Ascending aorta (tissue), 2 donors: ENCODE data around the gene CAPN15. TPM values are rescaled to one million over a fixed set of nuclear protein-coding genes. Genes with fewer than 3 reads are reported as not detected.

ENCODE experiments used
- DNase-seq, 2 donors: peaks; one replicate each; pipeline ENCODE4 v3.0.0-alpha.2; 2019; ENCODE audit warnings: low spot score in 2 of 2
- H3K27ac ChIP-seq, 2 donors: fragments of 200-600 bp; sonication (generic); one replicate each; pipeline ENCODE4 v1.5.1; 2016 to 2017; ENCODE audit warnings: mild to moderate bottlenecking in 1 of 2
- H3K27me3 ChIP-seq: fragments of 200-600 bp; sonication (generic); one replicate; pipeline ENCODE4 v1.5.1; 2017
- H3K36me3 ChIP-seq, 2 donors: fragments of 200-600 bp; sonication (generic); one replicate each; pipeline ENCODE4 v1.5.1; 2016
- H3K4me1 ChIP-seq, 2 donors: fragments of 200-600 bp; sonication (generic); one replicate each; pipeline ENCODE4 v1.5.1; 2016 to 2017; ENCODE audit warnings: mild to moderate bottlenecking in 1 of 2
- H3K4me3 ChIP-seq, 2 donors: fragments of 200-600 bp; sonication (generic); one replicate each; pipeline ENCODE4 v1.5.1; 2016 to 2017; ENCODE audit warnings: mild to moderate bottlenecking in 1 of 2
- H3K9me3 ChIP-seq, 2 donors: fragments of 200-600 bp; sonication (generic); one replicate each; pipeline ENCODE4 v1.5.1; 2016
- CTCF ChIP-seq, 3 experiments: fragments of 200-600 bp in 2 of 3; fragments of 450-650 bp in 1 of 3; sonication (generic) in 2 of 3; IDR thresholded peaks; one replicate each; pipeline ENCODE4 v1.5.1; 2016 to 2019; ENCODE audit warnings: antibody characterized with exemption in 3 of 3, mild to moderate bottlenecking in 1 of 3, moderate library complexity in 1 of 3
- intact Hi-C: fragments of 100-400 bp; cut with DNase I; formaldehyde crosslinking; loops from one replicate; pipeline ENCODE4 v1.15.1; 2023
- total RNA-seq: library from RNA; depleted of rRNA; stranded (reverse); fragments of >200 nt; gene quantifications from one replicate; pipeline ENCODE4 v1.1.0, GENCODE V29; 2016

CAPN15 gene
- total RNA-seq, 1 donor from 2014 or later: 249 TPM

GRCh38 chr16:586047-586644 lies 58.6 kb downstream of the CAPN15 start:
- Histone ChIP-seq H3K27me3 (no peaks in the 10 kb centered on the region), H3K36me3 (peaks cover 1 to 7% of the 10 kb centered on the region in 2 donors), H3K4me1 (peaks cover 8 to 19% of the 10 kb centered on the region in 2 donors), H3K27ac (no peak overlapping the region), H3K9me3 (no peaks in the 10 kb centered on the region), H3K4me3 (no peak overlapping the region)
- DNase-seq: no peak
- no peak for TF ChIP-seq CTCF (IDR thresholded peaks at IDR 0.05)
- intact Hi-C loops: loop anchor here (5.0 kb wide), 2 partner anchors 204 to 354 kb away; partner anchors contain the start of genes FAM234A and PGAP6

- TF ChIP-seq CTCF (IDR thresholded peaks at IDR 0.05): no peak
- Histone ChIP-seq H3K4me1 (peaks cover 8 to 27% of the 10 kb centered on the region in 2 donors), H3K27ac (no peak overlapping the region), H3K4me3 (no peak overlapping the region), H3K9me3 (no peaks in the 10 kb centered on the region), H3K27me3 (no peaks in the 10 kb centered on the region), H3K36me3 (peaks cover 0 to 7% of the 10 kb centered on the region in 2 donors)
- DNase-seq: no peak
- intact Hi-C loops: loop anchor here (5.0 kb wide), 2 partner anchors 205 to 355 kb away; partner anchors contain the start of genes FAM234A and PGAP6
Observed at GRCh38 chr16:586645-587590, 59.4 kb downstream of the CAPN15 start.

GRCh38 chr16:588639-588888 lies 61.1 kb downstream of the CAPN15 start:
- H3K4me1 ChIP-seq: peaks cover 8 to 32% of the 10 kb centered on the region in 2 donors
- peak overlapping the region; percentile 92 to 94 for H3K27ac ChIP-seq
- peak overlapping the region; percentile 75 to 81 for H3K4me3 ChIP-seq
- peak in 1 of 2 donors; percentile 75 for DNase-seq
- intact Hi-C loops: loop anchor here (5.0 kb wide), 2 partner anchors 206 to 356 kb away; partner anchors contain the start of genes FAM234A and PGAP6
- H3K9me3 ChIP-seq: no peaks in the 10 kb centered on the region
- H3K27me3 ChIP-seq: no peaks in the 10 kb centered on the region
- H3K36me3 ChIP-seq: no peaks in the 10 kb centered on the region
- TF ChIP-seq CTCF (IDR thresholded peaks at IDR 0.05): no peak

- Histone ChIP-seq H3K36me3 (peaks cover 0 to 3% of the 10 kb centered on the region in 2 donors), H3K4me1 (peaks cover 8 to 32% of the 10 kb centered on the region in 2 donors), H3K9me3 (no peaks in the 10 kb centered on the region), H3K27me3 (no peaks in the 10 kb centered on the region), H3K27ac (peak overlapping the region; percentile 92 to 94), H3K4me3 (peak overlapping the region; percentile 75 to 81)
- intact Hi-C loops: loop anchor here (1.0 to 5.0 kb wide), 5 partner anchors 47 to 357 kb away; partner anchors contain the start of genes CAPN15, FAM234A, METTL26 and PGAP6
- TF ChIP-seq CTCF (IDR thresholded peaks at IDR 0.05): peak in 1 of 3 experiments; percentile 17
- DNase-seq: peak; percentile 83 to 98
Observed at GRCh38 chr16:588889-589657, 61.6 kb downstream of the CAPN15 start.

- peaks cover 8 to 32% of the 10 kb centered on the region in 2 donors for H3K4me1 ChIP-seq
- DNase-seq: peak; percentile 92 to 99
- intact Hi-C loops: loop anchor here (1.0 to 5.0 kb wide), 5 partner anchors 47 to 357 kb away; partner anchors contain the start of genes CAPN15, FAM234A, METTL26 and PGAP6
Observed at GRCh38 chr16:589658-590187, 62.2 kb downstream of the CAPN15 start, which contains the start of gene RAB40C. RAB40C (plus strand) TSS chr16:590066; CDS start chr16:590292, 226 bp downstream.

More at GRCh38 chr16:589658-590187, 62.2 kb downstream of the CAPN15 start, which contains the start of gene RAB40C:
- Histone ChIP-seq H3K4me3 (peak within 1 kb of the TSS; percentile 85 to 92), H3K27me3 (no peaks in the 10 kb centered on the region), H3K27ac (peak within 1 kb of the TSS; percentile 92 to 94), H3K36me3 (peaks cover 0 to 3% of the 10 kb centered on the region in 2 donors), H3K9me3 (no peaks in the 10 kb centered on the region)
- no peak for TF ChIP-seq CTCF (IDR thresholded peaks at IDR 0.05)
